Endothelial cell of umbilical vein (primary cell): ENCODE data around the gene KRT17. TPM values are rescaled to one million over a fixed set of nuclear protein-coding genes. Genes with fewer than 3 reads are reported as not detected.

Experiments
- BruUV-seq: library from RNA; stranded (reverse); fragments of 400-500 nt; replicated peaks from 2 replicates; lab custom pipeline; 2021; lab: Mats Ljungman, UMichigan
- CTCF ChIA-PET: fragments of 300-600, 350-600 bp; sonication (Branson Sonifier 250); formaldehyde crosslinking; loops from one replicate; lab custom pipeline; 2021; ENCODE audit warnings: antibody characterized with exemption, inconsistent platforms; lab: Charles Lee
- POLR2A ChIA-PET: fragments of 300-600, 350-600 bp; sonication (Branson Sonifier 250); formaldehyde crosslinking; loops from one replicate; lab custom pipeline; 2021; ENCODE audit warnings: antibody characterized with exemption, inconsistent platforms; lab: Charles Lee
- DNase-seq: peaks from one replicate; pipeline ENCODE4 v3.0.0-alpha.2; 2011; ENCODE audit warnings: low read depth, low spot score
- FAIRE-seq: peaks from 2 replicates; lab custom pipeline; 2011; peaks lifted over from hg19 to GRCh38; lab: Jason Lieb, UNC
- H2AFZ ChIP-seq: 2 replicates; pipeline ENCODE4 v1.6.0; 2012; ENCODE audit warnings: low read depth, low read length, control low read depth, inconsistent platforms
- H3K27ac ChIP-seq: 2 replicates; pipeline ENCODE4 v1.5.1; 2011; ENCODE audit warnings: low read depth, mild to moderate bottlenecking, control low read depth, low read length, moderate library complexity; ENCODE audit not compliant: insufficient read depth
- H3K27me3 ChIP-seq, 2 experiments: 2 replicates each; pipeline versions ENCODE4 v1.6.0 to v1.6.1; 2011; ENCODE audit warnings: low read length in 2 of 2, mixed read lengths in 1 of 2; ENCODE audit not compliant: control insufficient read depth in 2 of 2, insufficient read depth in 2 of 2
- H3K36me3 ChIP-seq, 2 experiments: 2 replicates in 1 of 2; 3 replicates in 1 of 2; pipeline ENCODE4 v1.5.1; 2011; ENCODE audit warnings: low read length in 2 of 2, mild to moderate bottlenecking in 1 of 2, moderate library complexity in 1 of 2; ENCODE audit not compliant: control insufficient read depth in 2 of 2, insufficient read depth in 2 of 2; ENCODE audit errors: extremely low read depth in 1 of 2
- H3K4me1 ChIP-seq: 3 replicates; pipeline ENCODE4 v1.5.1; 2011; ENCODE audit warnings: mild to moderate bottlenecking, low read length; ENCODE audit not compliant: control insufficient read depth, insufficient read depth; ENCODE audit errors: extremely low read depth
- H3K4me2 ChIP-seq: 2 replicates; pipeline ENCODE4 v1.6.1; 2011; ENCODE audit warnings: low read length, control low read depth, mixed read lengths; ENCODE audit not compliant: insufficient read depth
- H3K4me3 ChIP-seq, 3 experiments: fragments of 200-600 bp in 1 of 3; sonication (generic), shearing (Covaris generic) in 1 of 3; replicated peaks in 1 of 3; 2 replicates each; pipeline ENCODE4 v1.5.1; 2011 to 2016; ENCODE audit warnings: control low read depth in 3 of 3, low read length in 3 of 3, mild to moderate bottlenecking in 2 of 3, inconsistent platforms in 1 of 3, low read depth in 1 of 3, moderate library complexity in 1 of 3; ENCODE audit not compliant: insufficient read depth in 1 of 3
- H3K79me2 ChIP-seq: 2 replicates; pipeline ENCODE4 v1.6.0; 2012; ENCODE audit warnings: low read length, inconsistent platforms; ENCODE audit not compliant: control insufficient read depth, insufficient read depth
- H3K9ac ChIP-seq: replicated peaks from 2 replicates; pipeline ENCODE3; 2011; ENCODE audit warnings: low read length, control low read depth; ENCODE audit not compliant: insufficient read depth; ENCODE audit errors: extremely low read depth
- H3K9me1 ChIP-seq: replicated peaks from 3 replicates; pipeline ENCODE4 v1.6.0; 2011; ENCODE audit warnings: mild to moderate bottlenecking, low read length; ENCODE audit not compliant: control insufficient read depth, insufficient read depth; ENCODE audit errors: extremely low read depth
- H3K9me3 ChIP-seq: replicated peaks from 2 replicates; pipeline ENCODE4 v1.5.1; 2012; ENCODE audit warnings: low read length, inconsistent platforms; ENCODE audit not compliant: control insufficient read depth, insufficient read depth
- H4K20me1 ChIP-seq: replicated peaks from 2 replicates; pipeline ENCODE3; 2011; ENCODE audit warnings: mild to moderate bottlenecking, low read length; ENCODE audit not compliant: control insufficient read depth, insufficient read depth; ENCODE audit errors: extremely low read depth
- EZH2 ChIP-seq: IDR thresholded peaks from 2 replicates; pipeline ENCODE4 v1.6.1; 2012; ENCODE audit warnings: borderline replicate concordance, low read depth, mild to moderate bottlenecking, moderate library complexity, low read length, inconsistent platforms; ENCODE audit not compliant: severe bottlenecking
- FOS ChIP-seq: IDR thresholded peaks from 2 replicates; pipeline ENCODE4 v1.6.1; 2011; ENCODE audit warnings: mild to moderate bottlenecking, low read length, moderate library complexity, borderline replicate concordance; ENCODE audit not compliant: insufficient read depth
- GATA2 ChIP-seq: IDR thresholded peaks from 2 replicates; pipeline ENCODE4 v1.7.0; 2011; ENCODE audit warnings: low read depth, mild to moderate bottlenecking, moderate library complexity, mixed read lengths, low read length; ENCODE audit not compliant: insufficient read length, insufficient read depth
- JUN ChIP-seq: IDR thresholded peaks from 2 replicates; pipeline ENCODE4 v1.6.1; 2011; ENCODE audit warnings: borderline replicate concordance, low read depth; ENCODE audit not compliant: insufficient read length, insufficient read depth
- MYC ChIP-seq: IDR thresholded peaks from one replicate; pipeline ENCODE4 v1.6.1; 2011; ENCODE audit warnings: mild to moderate bottlenecking, low read depth, low read length
- POLR2A ChIP-seq: IDR thresholded peaks from 2 replicates; pipeline ENCODE4 v1.6.1; 2012; ENCODE audit warnings: low read depth, mild to moderate bottlenecking, control low read depth, low read length
- POLR2AphosphoS5 ChIP-seq: IDR thresholded peaks from 2 replicates; pipeline ENCODE4 v1.6.1; 2012; ENCODE audit warnings: low read depth, mild to moderate bottlenecking, control low read depth, low read length, moderate library complexity; ENCODE audit not compliant: insufficient read depth
- dilution Hi-C: fragments of 300-500 bp; cut with MboI; formaldehyde crosslinking; loops from one replicate; pipeline ENCODE4 v1.15.0; 2019; ENCODE audit warnings: low sequenced_read_pairs; ENCODE audit not compliant: extremely low pct_ligation_motif_present
- intact Hi-C: fragments of 100-400 bp; cut with micrococcal nuclease; formaldehyde crosslinking; loops from one replicate; pipeline ENCODE4 v1.10.0; 2022
- polyA plus RNA-seq, 4 experiments: library from polyadenylated mRNA; depleted of rRNA in 3 of 4; stranded (reverse) in 3 of 4; unstranded in 1 of 4; fragments of >200 nt; gene quantifications; 2 replicates each; pipeline versions ENCODE4 v1.2.1 to v1.2.3, GENCODE V29; 2011 to 2012; ENCODE audit warnings: missing spikeins in 1 of 4
- total RNA-seq: library from RNA; stranded (reverse); gene quantifications from 2 replicates; pipeline ENCODE4 v1.2.3, GENCODE V29; 2021

KRT17 gene
- total and polyA plus RNA-seq, 2 donors (not counting 3 experiments of a cell fraction or from before 2014, with no cell fraction given) = 0.83 to 1.6 TPM

- H2AFZ ChIP-seq = no peak overlapping the region
- peaks cover 0 to 9% of the 10 kb centered on the region in 2 experiments for H3K27me3 ChIP-seq
- H3K9me3 ChIP-seq = no peaks in the 10 kb centered on the region
- no peaks in the 10 kb centered on the region for H4K20me1 ChIP-seq
- no peaks in the 10 kb centered on the region for H3K79me2 ChIP-seq
- no peaks in the 10 kb centered on the region for H3K4me1 ChIP-seq
- DNase-seq (no peak), FAIRE-seq (no peak)
- ChIA-PET POLR2A (no interaction called here), CTCF (interaction anchor here (1.0 kb wide), 2 partner anchors 73 to 88 kb away, joined by 3 read pairs; no protein-coding TSS in a partner anchor)
- no TSS peak for BruUV-seq
- dilution Hi-C loops (no loop called here), intact Hi-C loops (no loop called here)
- no peak for TF ChIP-seq GATA2
- no peak for TF ChIP-seq FOS
- TF ChIP-seq MYC = no peak
- TF ChIP-seq JUN = no peak
- TF ChIP-seq POLR2A = no peak
- no peak for TF ChIP-seq EZH2
- TF ChIP-seq POLR2AphosphoS5 = no peak
- H3K27ac ChIP-seq = no peak overlapping the region
- H3K9ac ChIP-seq = no peak overlapping the region
- no peak overlapping the region for H3K4me2 ChIP-seq
- no peak overlapping the region for H3K4me3 ChIP-seq
- H3K9me1 ChIP-seq = no peaks in the 10 kb centered on the region
- no peaks in the 10 kb centered on the region for H3K36me3 ChIP-seq
Measured at GRCh38 chr17:41575336-41575735, 49.0 kb downstream of the KRT17 start.
